ENCODE measurements around the gene PDE4D. TPM values are rescaled to one million over a fixed set of nuclear protein-coding genes. Genes with fewer than 3 reads are reported as not detected.

The PDE4D gene
- total RNA-seq, 1 donor from 2014 or later: 26.9 TPM

GRCh38 chr5:59040024-59040803, 853.3 kb downstream of the PDE4D start:
- no peak for DNase-seq (ENCODE audit: low read depth)

GRCh38 chr5:59039296-59040023, 854.1 kb downstream of the PDE4D start:
- peak; percentile 43 for DNase-seq (ENCODE audit: low read depth)

GRCh38 chr5:59038798-59039295, 854.7 kb downstream of the PDE4D start:
- DNase-seq (ENCODE audit: low read depth): no peak

- DNase-seq (ENCODE audit: low read depth): no peak
Measured at GRCh38 chr5:59037941-59038797, 855.4 kb downstream of the PDE4D start.

GRCh38 chr5:59037453-59037852, 856.1 kb downstream of the PDE4D start:
- no peak for DNase-seq (ENCODE audit: low read depth)

- no peak for DNase-seq (ENCODE audit: low read depth)
Measured at GRCh38 chr5:59037041-59037440, 856.5 kb downstream of the PDE4D start.

- DNase-seq (ENCODE audit: low read depth): peak; percentile 95
Measured at GRCh38 chr5:59036274-59036961, 857.1 kb downstream of the PDE4D start.

- DNase-seq (ENCODE audit: low read depth): no peak
Measured at GRCh38 chr5:59035681-59036080, 857.8 kb downstream of the PDE4D start.

- peak; percentile 58 for DNase-seq (ENCODE audit: low read depth)
Measured at GRCh38 chr5:59034498-59035186, 858.9 kb downstream of the PDE4D start.

GRCh38 chr5:59027145-59027907, 866.2 kb downstream of the PDE4D start:
- no peak for DNase-seq (ENCODE audit: low read depth)

GRCh38 chr5:59025734-59026133, 867.8 kb downstream of the PDE4D start:
- no peak for DNase-seq (ENCODE audit: low read depth)

- DNase-seq (ENCODE audit: low read depth): peak; percentile 68
Measured at GRCh38 chr5:59021837-59022514, 871.5 kb downstream of the PDE4D start.

- DNase-seq (ENCODE audit: low read depth): peak; percentile 82
Measured at GRCh38 chr5:59021286-59021673, 872.2 kb downstream of the PDE4D start.

GRCh38 chr5:59020611-59021285, 872.8 kb downstream of the PDE4D start:
- peak; percentile 96 for DNase-seq (ENCODE audit: low read depth)

GRCh38 chr5:59019078-59019477, 874.4 kb downstream of the PDE4D start:
- no peak for DNase-seq (ENCODE audit: low read depth)

- no peak for DNase-seq (ENCODE audit: low read depth)
Measured at GRCh38 chr5:59016925-59017324, 876.6 kb downstream of the PDE4D start.

- DNase-seq (ENCODE audit: low read depth): no peak
Measured at GRCh38 chr5:59008816-59009473, 884.6 kb downstream of the PDE4D start.

GRCh38 chr5:59007460-59008063, 886.0 kb downstream of the PDE4D start:
- DNase-seq (ENCODE audit: low read depth): peak; percentile 65

Measured in renal cortical epithelial cell (primary cell).